HL-60 (cell line): ENCODE data around the gene NAALAD2.
"Not testable (repeated sequence)": the region's sequence is repeated elsewhere in the genome, so short reads cannot be mapped to it uniquely, and the experiment has no call there.

Experiments
- DNase-seq, 2 experiments: peaks; one replicate each; pipeline ENCODE4 v3.0.0-alpha.2; 2010 to 2020; ENCODE audit warnings: low read depth in 1 of 2, low spot score in 1 of 2
- H3K27ac ChIP-seq: fragments of 250-450 bp; sonication (Bioruptor Pico); replicated peaks from 2 replicates; pipeline ENCODE4 v1.5.1; 2020; ENCODE audit warnings: mild to moderate bottlenecking, moderate library complexity
- H3K27me3 ChIP-seq: fragments of 250-450 bp; sonication (Bioruptor Pico); 2 replicates; pipeline ENCODE4 v1.5.1; 2021; ENCODE audit warnings: mild to moderate bottlenecking, moderate library complexity; ENCODE audit not compliant: insufficient read depth, poor library complexity, severe bottlenecking
- H3K4me3 ChIP-seq: replicated peaks from 2 replicates; pipeline ENCODE4 v1.5.1; 2011; ENCODE audit warnings: mild to moderate bottlenecking, control low read depth, low read length; ENCODE audit not compliant: insufficient read depth
- CTCF ChIP-seq: IDR thresholded peaks from one replicate; pipeline ENCODE4 v1.5.1; 2011; ENCODE audit warnings: low read length, control low read depth, inconsistent platforms; ENCODE audit not compliant: insufficient read depth
- GABPA ChIP-seq: IDR thresholded peaks from 2 replicates; pipeline ENCODE4 v1.6.1; 2012; ENCODE audit warnings: low read depth
- POLR2AphosphoS5 ChIP-seq: IDR thresholded peaks from 2 replicates; pipeline ENCODE4 v1.6.1; 2012; ENCODE audit warnings: low read depth
- REST ChIP-seq: IDR thresholded peaks from 2 replicates; pipeline ENCODE4 v1.6.1; 2012; ENCODE audit warnings: low read depth; ENCODE audit not compliant: insufficient replicate concordance
- SPI1 ChIP-seq: IDR thresholded peaks from 2 replicates; pipeline ENCODE4 v1.6.1; 2012; ENCODE audit warnings: low read depth, mild to moderate bottlenecking, borderline replicate concordance

The NAALAD2 gene

GRCh38 chr11:90197377-90197776 lies 62.9 kb downstream of the NAALAD2 start:
- H3K27ac ChIP-seq, result no peak overlapping the region

GRCh38 chr11:90202342-90202741 lies 67.9 kb downstream of the NAALAD2 start:
- H3K27ac ChIP-seq, result no peak overlapping the region
- H3K4me3 ChIP-seq, result no peak overlapping the region
- DNase-seq, result no peak
- TF ChIP-seq SPI1 (no peak), CTCF (no peak), GABPA (no peak), REST (no peak), POLR2AphosphoS5 (no peak)
- H3K27me3 ChIP-seq, result no peaks in the 10 kb centered on the region

More at GRCh38 chr11:90197377-90197776, 62.9 kb downstream of the NAALAD2 start:
- H3K4me3 ChIP-seq, result no peak overlapping the region
- H3K27me3 ChIP-seq, result no peaks in the 10 kb centered on the region
- no peak for TF ChIP-seq GABPA
- TF ChIP-seq POLR2AphosphoS5, result no peak
- TF ChIP-seq CTCF, result no peak
- TF ChIP-seq REST, result no peak
- no peak for TF ChIP-seq SPI1
- no peak for DNase-seq

GRCh38 chr11:90204407-90204806 lies 69.9 kb downstream of the NAALAD2 start:
- H3K27ac ChIP-seq, result no peak overlapping the region
- TF ChIP-seq POLR2AphosphoS5 (no peak), CTCF (no peak)
- no peak for DNase-seq
- H3K4me3 ChIP-seq, result no peak overlapping the region
- H3K27me3 ChIP-seq, result no peaks in the 10 kb centered on the region

GRCh38 chr11:90204832-90205646 lies 70.6 kb downstream of the NAALAD2 start:
- no peak overlapping the region for H3K27ac ChIP-seq
- no peak overlapping the region for H3K4me3 ChIP-seq
- DNase-seq, result no peak
- no peaks in the 10 kb centered on the region for H3K27me3 ChIP-seq
- TF ChIP-seq GABPA (no peak), CTCF (peak; percentile 82), SPI1 (no peak), POLR2AphosphoS5 (no peak), REST (no peak)

- not testable (repeated sequence) for H3K4me3 ChIP-seq, DNase-seq, H3K27ac ChIP-seq, H3K27me3 ChIP-seq
Observed at GRCh38 chr11:90207992-90208391, 73.5 kb downstream of the NAALAD2 start.
